Hepatocyte (in vitro differentiated cells): Measurements from ENCODE around the gene IFT27. TPM values are rescaled to one million over a fixed set of nuclear protein-coding genes. Genes with fewer than 3 reads are reported as not detected.

ENCODE experiments used
- DNase-seq: peaks from one replicate; pipeline ENCODE4 v3.0.0-alpha.2; 2016; ENCODE audit warnings: low spot score
- H2AFZ ChIP-seq: fragments of 200-600 bp; sonication (generic); 2 replicates; pipeline ENCODE4 v1.6.0; 2016; ENCODE audit warnings: antibody characterized with exemption, mild to moderate bottlenecking
- H3K27ac ChIP-seq: fragments of 200-600 bp; sonication (generic); 2 replicates; pipeline ENCODE4 v1.5.1; 2016; ENCODE audit warnings: mild to moderate bottlenecking
- H3K27me3 ChIP-seq: fragments of 200-600 bp; sonication (generic); 2 replicates; pipeline ENCODE4 v1.6.1; 2016
- H3K36me3 ChIP-seq: fragments of 200-600 bp; sonication (generic); replicated peaks from 2 replicates; pipeline ENCODE4 v1.5.1; 2016; ENCODE audit warnings: low read depth; ENCODE audit not compliant: insufficient read depth
- H3K4me1 ChIP-seq: fragments of 200-600 bp; sonication (generic); 2 replicates; pipeline ENCODE4 v1.5.1; 2016; ENCODE audit warnings: mild to moderate bottlenecking, moderate library complexity; ENCODE audit not compliant: insufficient read depth
- H3K4me2 ChIP-seq: fragments of 200-600 bp; sonication (generic); 2 replicates; pipeline ENCODE4 v1.6.0; 2016
- H3K4me3 ChIP-seq: fragments of 200-600 bp; sonication (generic); 2 replicates; pipeline ENCODE4 v1.5.1; 2016; ENCODE audit warnings: mild to moderate bottlenecking
- H3K79me2 ChIP-seq: fragments of 200-600 bp; sonication (generic); 2 replicates; pipeline ENCODE4 v1.6.0; 2017; ENCODE audit warnings: mild to moderate bottlenecking
- H3K9me2 ChIP-seq: fragments of 200-600 bp; sonication (generic); replicated peaks from 2 replicates; pipeline ENCODE4 v1.6.0; 2017; ENCODE audit warnings: mild to moderate bottlenecking; ENCODE audit not compliant: insufficient read depth
- H3K9me3 ChIP-seq: fragments of 200-600 bp; sonication (generic); 2 replicates; pipeline ENCODE4 v1.5.1; 2016; ENCODE audit warnings: low read depth, mild to moderate bottlenecking
- H4K20me1 ChIP-seq: fragments of 200-600 bp; sonication (generic); 2 replicates; pipeline ENCODE4 v1.6.0; 2016; ENCODE audit warnings: mild to moderate bottlenecking; ENCODE audit not compliant: insufficient read depth, poor library complexity, severe bottlenecking
- CTCF ChIP-seq: fragments of 200-600 bp; sonication (generic); IDR thresholded peaks from 2 replicates; pipeline ENCODE4 v1.5.1; 2016; ENCODE audit warnings: antibody characterized with exemption, mild to moderate bottlenecking; ENCODE audit not compliant: poor library complexity
- EZH2 ChIP-seq: fragments of 200-600 bp; sonication (generic); IDR thresholded peaks from 2 replicates; pipeline ENCODE4 v1.6.1; 2016; ENCODE audit warnings: antibody characterized with exemption, mild to moderate bottlenecking, borderline replicate concordance
- EZH2phosphoT487 ChIP-seq: fragments of 200-600 bp; sonication (generic); IDR thresholded peaks from one replicate; pipeline ENCODE4 v1.6.1; 2018; ENCODE audit warnings: antibody characterized with exemption, mild to moderate bottlenecking, low read depth, moderate library complexity; ENCODE audit not compliant: unreplicated experiment, severe bottlenecking
- WGBS: methylation state at CpG from one replicate; pipeline ENCODE4 v1.1.6; 2016; ENCODE audit warnings: low lambda C conversion rate; ENCODE audit errors: missing lambda C conversion rate; 5-methylcytosine and 5-hydroxymethylcytosine counted together
- polyA plus RNA-seq: library from polyadenylated mRNA; unstranded; fragments of >200 nt; fragmentation: Nextera tagmentation; extraction: Ambion mirVana; gene quantifications from 2 replicates; pipeline ENCODE4 v1.2.1, GENCODE V29; 2016
- total RNA-seq: library from RNA; depleted of rRNA; stranded (reverse); fragments of >200 nt; gene quantifications from 2 replicates; pipeline ENCODE4 v1.2.3, GENCODE V29; 2014

The IFT27 gene
- total and polyA plus RNA-seq, 2 experiments from 2014 or later: 15.3 to 25.3 TPM

GRCh38 chr22:36771356-36772063 is 4.4 kb downstream of the IFT27 start:
- 97% methylated on average over 13 of the region's 13 CpGs for whole genome bisulfite sequencing
- no peak for TF ChIP-seq CTCF
- TF ChIP-seq EZH2: no peak
- no peak for TF ChIP-seq EZH2phosphoT487
- Histone ChIP-seq H3K36me3 (no peaks in the 10 kb centered on the region), H3K27ac (no peak overlapping the region), H3K9me2 (no peaks in the 10 kb centered on the region), H3K4me3 (no peak overlapping the region), H3K4me1 (peaks cover 7% of the 10 kb centered on the region), H3K27me3 (no peaks in the 10 kb centered on the region), H3K79me2 (peaks cover 5% of the 10 kb centered on the region), H4K20me1 (no peaks in the 10 kb centered on the region), H3K9me3 (no peaks in the 10 kb centered on the region), H3K4me2 (no peak overlapping the region), H2AFZ (no peak overlapping the region)
- no peak for DNase-seq

GRCh38 chr22:36770513-36771231 is 5.2 kb downstream of the IFT27 start:
- no peaks in the 10 kb centered on the region for H3K27me3 ChIP-seq
- no peaks in the 10 kb centered on the region for H3K36me3 ChIP-seq
- H3K9me2 ChIP-seq: no peaks in the 10 kb centered on the region
- H3K4me2 ChIP-seq: no peak overlapping the region
- WGBS: 79% methylated on average over 11 of the region's 11 CpGs
- DNase-seq: no peak
- no peak for TF ChIP-seq EZH2phosphoT487
- TF ChIP-seq EZH2: no peak
- no peak for TF ChIP-seq CTCF
- H3K27ac ChIP-seq: no peak overlapping the region
- H3K4me1 ChIP-seq: peaks cover 7% of the 10 kb centered on the region
- H3K79me2 ChIP-seq: peaks cover 5% of the 10 kb centered on the region
- no peak overlapping the region for H3K4me3 ChIP-seq
- H2AFZ ChIP-seq: no peak overlapping the region
- H3K9me3 ChIP-seq: no peaks in the 10 kb centered on the region
- H4K20me1 ChIP-seq: no peaks in the 10 kb centered on the region

GRCh38 chr22:36769541-36770512 is 6.1 kb downstream of the IFT27 start:
- Histone ChIP-seq H4K20me1 (no peaks in the 10 kb centered on the region), H3K4me3 (no peak overlapping the region), H2AFZ (no peak overlapping the region), H3K36me3 (no peaks in the 10 kb centered on the region), H3K9me3 (no peaks in the 10 kb centered on the region), H3K27ac (no peak overlapping the region), H3K9me2 (no peaks in the 10 kb centered on the region), H3K27me3 (no peaks in the 10 kb centered on the region), H3K79me2 (peaks cover under 1% of the 10 kb centered on the region), H3K4me1 (peaks cover 1% of the 10 kb centered on the region), H3K4me2 (no peak overlapping the region)
- TF ChIP-seq CTCF (no peak), EZH2 (no peak), EZH2phosphoT487 (no peak)
- WGBS: 91% methylated on average over 23 of the region's 23 CpGs
- DNase-seq: no peak
